A673 (cell line): Measurements from ENCODE around the gene TSHZ2. TPM values are rescaled to one million over a fixed set of nuclear protein-coding genes. Genes with fewer than 3 reads are reported as not detected.

Experiments used
- BruUV-seq: library from RNA; stranded (reverse); fragments of 400-500 nt; replicated peaks from 2 replicates; lab custom pipeline; 2021; lab: Mats Ljungman, UMichigan
- CTCF ChIA-PET: fragments of 300-600 bp; sonication (Branson Sonifier 250); formaldehyde crosslinking; loops from one replicate; lab custom pipeline; 2022; ENCODE audit warnings: antibody characterized with exemption; lab: Charles Lee
- POLR2A ChIA-PET: fragments of 300-600 bp; sonication (Branson Sonifier 250); formaldehyde crosslinking; loops from one replicate; lab custom pipeline; 2022; ENCODE audit warnings: antibody characterized with exemption; ENCODE audit not compliant: low non-redundant PET; lab: Charles Lee
- DNase-seq: peaks from one replicate; pipeline ENCODE4 v3.0.0-alpha.2; 2015; ENCODE audit warnings: low spot score
- H3K27ac ChIP-seq: fragments of 200-600 bp; sonication (generic); 2 replicates; pipeline ENCODE4 v1.5.1; 2016; ENCODE audit warnings: mixed run types, low read depth, mild to moderate bottlenecking, mixed read lengths, antibody characterized with exemption, low read length; ENCODE audit not compliant: poor library complexity, severe bottlenecking
- H3K27me3 ChIP-seq: fragments of 200-600 bp; sonication (generic); replicated peaks from 2 replicates; pipeline ENCODE4 v1.6.1; 2017; ENCODE audit warnings: mixed run types, low read depth, mild to moderate bottlenecking, mixed read lengths, antibody characterized with exemption, low read length; ENCODE audit not compliant: insufficient read depth, poor library complexity
- H3K36me3 ChIP-seq: fragments of 200-600 bp; sonication (generic); 2 replicates; pipeline ENCODE4 v1.6.1; 2016; ENCODE audit warnings: mixed run types, mild to moderate bottlenecking, mixed read lengths, antibody characterized with exemption, low read length; ENCODE audit not compliant: insufficient read depth, poor library complexity, severe bottlenecking
- H3K4me1 ChIP-seq: fragments of 200-600 bp; sonication (generic); 2 replicates; pipeline ENCODE4 v1.6.1; 2017; ENCODE audit warnings: mixed run types, mild to moderate bottlenecking, mixed read lengths, antibody characterized with exemption, low read length; ENCODE audit not compliant: insufficient read depth, poor library complexity, severe bottlenecking
- H3K4me3 ChIP-seq: fragments of 200-600 bp; sonication (generic); 2 replicates; pipeline ENCODE4 v1.5.1; 2016; ENCODE audit warnings: low read depth, mixed run types, mild to moderate bottlenecking, mixed read lengths, low read length; ENCODE audit not compliant: poor library complexity, severe bottlenecking
- H3K9me3 ChIP-seq: fragments of 200-600 bp; sonication (generic); 2 replicates; pipeline ENCODE4 v1.6.1; 2016; ENCODE audit warnings: mixed run types, low read depth, mild to moderate bottlenecking, mixed read lengths, antibody characterized with exemption, low read length; ENCODE audit not compliant: poor library complexity, severe bottlenecking
- CTCF ChIP-seq: fragments of 300-800, 200-600 bp; sonication (generic); conservative IDR thresholded peaks from 2 replicates; pipeline ENCODE4 v1.5.1; 2017; ENCODE audit warnings: low read depth, mild to moderate bottlenecking, antibody characterized with exemption, low read length, moderate library complexity, mixed read lengths
- EZH2 ChIP-seq: fragments of 200-600 bp; sonication (generic); IDR thresholded peaks from 2 replicates; pipeline ENCODE4 v1.6.1; 2017; ENCODE audit warnings: borderline replicate concordance, low read depth, mild to moderate bottlenecking, mixed read lengths, antibody characterized with exemption, low read length; ENCODE audit not compliant: poor library complexity, severe bottlenecking
- intact Hi-C: fragments of 100-400 bp; cut with micrococcal nuclease; formaldehyde crosslinking; loops from one replicate; pipeline ENCODE4 v1.10.0; 2022; ENCODE audit not compliant: unreplicated experiment
- total RNA-seq: library from RNA; stranded (reverse); gene quantifications from 2 replicates; pipeline ENCODE4 v1.2.3, GENCODE V29; 2021

The TSHZ2 gene
- total RNA-seq, 1 experiment from 2014 or later = 4.1 TPM

- BruUV-seq = no TSS peak
- intact Hi-C loops = no loop called here
- Histone ChIP-seq H3K9me3 (peaks cover 13% of the 10 kb centered on the region), H3K4me3 (no peak overlapping the region), H3K36me3 (no peaks in the 10 kb centered on the region), H3K27me3 (no peaks in the 10 kb centered on the region), H3K4me1 (no peaks in the 10 kb centered on the region), H3K27ac (no peak overlapping the region)
- ChIA-PET POLR2A (no interaction called here), CTCF (no interaction called here)
- DNase-seq = no peak
- TF ChIP-seq EZH2 (no peak), CTCF (no peak)
These were observed 476.3 kb downstream of the TSHZ2 start for GRCh38 chr20:53448426-53448825.

GRCh38 chr20:53448875-53449274, 476.7 kb downstream of the TSHZ2 start:
- ChIA-PET CTCF (no interaction called here), POLR2A (no interaction called here)
- no TSS peak for BruUV-seq
- no peak overlapping the region for H3K27ac ChIP-seq
- H3K4me3 ChIP-seq = no peak overlapping the region
- H3K27me3 ChIP-seq = no peaks in the 10 kb centered on the region
- intact Hi-C loops = no loop called here
- H3K9me3 ChIP-seq = peaks cover 13% of the 10 kb centered on the region
- TF ChIP-seq CTCF = no peak
- H3K36me3 ChIP-seq = no peaks in the 10 kb centered on the region
- no peak for DNase-seq
- no peaks in the 10 kb centered on the region for H3K4me1 ChIP-seq

- TF ChIP-seq EZH2 (no peak), CTCF (no peak)
- no peak for DNase-seq
- ChIA-PET CTCF (no interaction called here), POLR2A (no interaction called here)
- Histone ChIP-seq H3K27ac (no peak overlapping the region), H3K4me1 (no peaks in the 10 kb centered on the region), H3K4me3 (no peak overlapping the region), H3K9me3 (peaks cover 16% of the 10 kb centered on the region), H3K36me3 (no peaks in the 10 kb centered on the region), H3K27me3 (no peaks in the 10 kb centered on the region)
- intact Hi-C loops = no loop called here
- no TSS peak for BruUV-seq
These were observed 480.9 kb downstream of the TSHZ2 start for GRCh38 chr20:53453076-53453475.
